SIG-M5 treated with dmso at 0.1 percent for 504 hours (cell line): ENCODE data around the gene CD164.

ENCODE experiments used
- DNase-seq: peaks from one replicate; lab custom pipeline; 2025; ENCODE audit not compliant: unreplicated experiment; lab: John Stamatoyannopoulos, UW

The CD164 gene

GRCh38 chr6:109381747-109382575 is at the start of gene CD164:
Gene CD164, minus strand, starts transcription at chr6:109382467. Its CDS starts 89 bp downstream, at chr6:109382378.
- peak; percentile 84 for DNase-seq

GRCh38 chr6:109429496-109429895 is 47.2 kb upstream of the CD164 start:
- no peak for DNase-seq

- DNase-seq = no peak
Measured at GRCh38 chr6:109428889-109429477, 46.7 kb upstream of the CD164 start.

- DNase-seq = no peak
Measured at GRCh38 chr6:109424946-109425345, 42.7 kb upstream of the CD164 start.

GRCh38 chr6:109421184-109421583 is 38.9 kb upstream of the CD164 start:
- DNase-seq = no peak

GRCh38 chr6:109420751-109421150 is 38.5 kb upstream of the CD164 start:
- no peak for DNase-seq

GRCh38 chr6:109417646-109418045 is 35.4 kb upstream of the CD164 start:
- DNase-seq = no peak

GRCh38 chr6:109411034-109411433 is 28.8 kb upstream of the CD164 start:
- no peak for DNase-seq

- DNase-seq = peak; percentile 44
Measured at GRCh38 chr6:109406196-109406595, 23.9 kb upstream of the CD164 start.

- DNase-seq = peak; percentile 37
Measured at GRCh38 chr6:109397020-109397419, 14.8 kb upstream of the CD164 start.

- no peak for DNase-seq
Measured at GRCh38 chr6:109396046-109396718, 13.9 kb upstream of the CD164 start.

- DNase-seq = no peak
Measured at GRCh38 chr6:109393886-109394281, 11.6 kb upstream of the CD164 start.

- no peak for DNase-seq
Measured at GRCh38 chr6:109393157-109393885, 11.1 kb upstream of the CD164 start.

GRCh38 chr6:109389650-109390274 is 7.5 kb upstream of the CD164 start:
- DNase-seq = no peak

GRCh38 chr6:109388265-109388664 is 6.0 kb upstream of the CD164 start:
- DNase-seq = no peak

GRCh38 chr6:109383438-109383940 is 1.2 kb upstream of the CD164 start:
- no peak for DNase-seq

GRCh38 chr6:109382576-109383437 is 540 bp upstream of the CD164 start:
- DNase-seq = peak; percentile 99

- DNase-seq = peak; percentile 43
Measured at GRCh38 chr6:109381061-109381746, 1.1 kb downstream of the CD164 start.

- DNase-seq = no peak
Measured at GRCh38 chr6:109379711-109380110, 2.6 kb downstream of the CD164 start.
